HK-2 (cell line): ENCODE measurements around the gene GAB1.
A peak's percentile ranks its signal among the peaks of the same experiment; 100 is the strongest.

ENCODE experiments used
- DNase-seq: peaks from one replicate; pipeline ENCODE4 v3.0.0-alpha.2; 2018; ENCODE audit not compliant: unreplicated experiment

The GAB1 gene

DNA sequence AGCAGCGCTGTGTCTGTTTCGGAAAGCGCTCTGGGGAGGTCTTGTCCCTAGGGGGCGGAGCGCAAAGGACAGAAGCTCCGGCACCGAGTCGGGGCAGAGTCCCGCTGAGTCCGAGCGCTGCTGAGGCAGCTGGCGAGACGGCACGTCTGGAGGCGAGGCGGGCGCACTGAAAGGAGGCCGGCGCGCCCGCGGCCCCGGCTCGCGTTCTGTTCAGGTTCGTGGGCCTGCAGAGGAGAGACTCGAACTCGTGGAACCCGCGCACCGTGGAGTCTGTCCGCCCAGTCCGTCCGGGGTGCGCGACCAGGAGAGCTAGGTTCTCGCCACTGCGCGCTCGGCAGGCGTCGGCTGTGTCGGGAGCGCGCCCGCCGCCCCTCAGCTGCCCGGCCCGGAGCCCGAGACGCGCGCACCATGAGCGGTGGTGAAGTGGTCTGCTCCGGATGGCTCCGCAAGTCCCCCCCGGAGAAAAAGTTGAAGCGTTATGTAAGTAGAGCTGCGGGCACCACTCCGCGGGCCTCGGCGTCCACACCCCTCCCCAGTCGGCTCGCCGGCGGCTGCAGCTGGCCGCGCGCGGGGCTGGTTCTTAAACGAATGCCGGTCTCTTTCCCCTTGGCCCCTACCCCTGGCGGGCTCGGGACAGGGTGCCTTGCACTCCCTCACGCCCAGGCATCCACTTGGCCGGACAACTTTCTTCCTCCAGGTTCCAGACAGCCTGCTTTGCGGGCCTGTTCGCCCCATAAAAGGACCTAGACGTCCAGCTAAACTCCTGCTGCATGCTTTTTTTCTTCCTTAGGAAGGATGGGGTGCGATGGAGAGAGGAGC is at the start of gene GAB1:
GAB1 (plus strand) TSS at position 96 of the 819 bp plus-strand sequence; CDS start at position 409, 313 bp downstream.
- DNase-seq = no peak

DNA sequence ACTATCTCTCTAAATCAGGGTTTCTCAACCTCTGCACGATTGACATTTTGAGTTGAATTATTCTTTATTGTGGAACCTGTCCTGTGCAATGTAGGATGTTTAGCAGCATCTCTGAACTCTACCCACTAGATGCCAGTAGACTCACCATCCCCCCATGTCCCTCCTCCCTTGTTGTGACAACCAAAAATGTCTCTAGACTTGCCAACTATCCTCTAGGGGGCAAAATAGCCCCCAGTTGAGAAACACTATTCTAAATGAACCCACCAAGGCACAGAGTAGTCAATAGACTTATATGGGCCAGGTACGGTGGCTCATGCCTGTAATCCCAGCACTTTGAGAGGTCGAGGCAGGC is 49.1 kb upstream of the GAB1 start:
- DNase-seq = no peak

DNA sequence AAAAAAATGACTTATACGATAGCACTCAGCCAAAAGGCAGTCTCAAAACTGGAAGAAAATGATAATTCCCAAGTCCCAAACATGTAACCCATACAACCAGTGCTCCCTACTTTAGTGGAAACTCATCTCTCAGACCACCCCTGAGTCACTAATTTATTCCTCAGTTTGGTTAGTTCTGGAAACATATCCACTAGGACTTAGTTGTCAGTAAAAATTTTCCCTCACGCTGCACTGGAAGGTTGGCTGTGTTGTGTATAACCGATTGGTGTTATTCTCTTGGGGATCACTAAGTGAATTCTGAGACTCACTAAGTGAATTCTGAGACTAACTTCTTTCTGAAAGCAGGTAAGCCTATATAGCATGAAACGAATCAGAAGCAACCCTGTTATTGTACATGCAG is 48.5 kb upstream of the GAB1 start:
- DNase-seq = no peak

DNA sequence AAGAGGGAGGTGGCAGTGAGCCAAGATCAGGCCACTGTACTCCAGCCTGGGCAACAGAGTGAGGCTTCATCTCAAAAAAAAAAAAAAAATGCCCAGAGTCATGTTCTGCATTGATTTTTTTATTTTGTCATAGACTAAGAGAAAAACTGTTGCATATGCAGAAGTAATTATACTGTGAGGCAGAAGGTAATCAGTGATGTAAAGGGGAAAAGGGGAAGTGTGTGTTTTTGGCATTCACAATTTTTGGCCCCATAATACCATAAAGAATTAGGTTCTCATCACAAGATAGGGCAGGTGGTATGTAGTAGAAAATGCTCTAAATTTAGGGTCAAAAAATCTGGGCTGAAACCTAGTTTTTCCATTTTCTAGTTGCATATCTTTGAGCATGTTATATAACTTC is 47.3 kb upstream of the GAB1 start:
- DNase-seq = no peak

DNA sequence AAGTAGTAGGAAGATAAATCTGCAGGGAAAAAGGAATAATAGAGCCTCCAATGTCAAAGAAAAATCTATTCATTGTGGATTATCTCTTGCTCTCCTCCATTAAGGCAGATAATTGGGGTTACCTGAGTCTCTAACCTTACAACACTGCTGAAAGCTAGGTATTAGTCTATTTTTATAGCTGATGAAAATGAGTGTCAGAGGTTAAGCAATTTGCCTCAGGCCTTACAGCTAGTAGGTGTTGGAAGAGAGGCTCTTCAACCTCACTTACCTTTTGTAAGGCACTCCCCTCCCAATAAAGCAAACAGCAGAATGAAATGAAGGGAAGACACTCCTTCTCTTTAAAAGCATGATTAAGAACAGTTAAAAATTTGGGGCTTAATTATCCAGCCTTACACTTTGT is 45.4 kb upstream of the GAB1 start:
- DNase-seq = no peak

DNA sequence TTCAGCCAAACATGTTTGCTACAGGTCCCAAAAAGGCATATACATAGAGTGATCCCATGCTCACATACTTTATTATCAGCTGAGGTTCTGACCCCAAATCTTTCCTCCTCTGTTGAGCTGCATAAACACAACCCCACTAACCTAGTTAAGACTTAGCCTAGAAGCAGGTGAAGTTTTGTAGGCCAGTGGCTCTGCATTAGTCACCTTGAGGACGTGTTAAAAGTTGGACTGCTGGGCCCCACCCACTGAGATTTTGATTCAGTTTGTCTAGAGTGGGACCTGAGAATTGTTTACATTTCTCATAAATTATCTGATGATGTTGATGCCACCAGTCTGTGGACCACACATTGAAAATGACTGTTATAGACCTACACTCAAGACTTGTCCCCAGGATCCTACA is 43.8 kb upstream of the GAB1 start:
- DNase-seq = no peak

DNA sequence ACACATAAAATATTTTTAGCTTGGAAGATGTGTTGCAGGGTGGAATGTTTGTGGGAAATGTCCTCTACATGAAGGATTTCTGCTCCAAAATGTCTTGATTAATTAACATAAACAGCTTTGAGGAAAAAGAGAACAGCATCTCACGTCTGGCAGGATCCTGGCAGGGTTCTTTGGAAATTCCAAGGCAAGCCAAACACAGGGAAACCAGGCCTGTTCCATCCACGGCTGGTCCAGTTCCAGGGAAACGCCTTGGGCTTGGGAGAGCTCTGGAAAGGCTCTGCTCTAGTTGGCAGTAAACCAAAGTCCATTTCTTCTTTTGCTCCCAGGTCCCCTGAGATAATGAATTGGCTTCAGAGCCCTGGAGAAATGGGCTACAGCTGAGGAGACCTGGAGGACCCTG is 42.4 kb upstream of the GAB1 start:
- no peak for DNase-seq

DNA sequence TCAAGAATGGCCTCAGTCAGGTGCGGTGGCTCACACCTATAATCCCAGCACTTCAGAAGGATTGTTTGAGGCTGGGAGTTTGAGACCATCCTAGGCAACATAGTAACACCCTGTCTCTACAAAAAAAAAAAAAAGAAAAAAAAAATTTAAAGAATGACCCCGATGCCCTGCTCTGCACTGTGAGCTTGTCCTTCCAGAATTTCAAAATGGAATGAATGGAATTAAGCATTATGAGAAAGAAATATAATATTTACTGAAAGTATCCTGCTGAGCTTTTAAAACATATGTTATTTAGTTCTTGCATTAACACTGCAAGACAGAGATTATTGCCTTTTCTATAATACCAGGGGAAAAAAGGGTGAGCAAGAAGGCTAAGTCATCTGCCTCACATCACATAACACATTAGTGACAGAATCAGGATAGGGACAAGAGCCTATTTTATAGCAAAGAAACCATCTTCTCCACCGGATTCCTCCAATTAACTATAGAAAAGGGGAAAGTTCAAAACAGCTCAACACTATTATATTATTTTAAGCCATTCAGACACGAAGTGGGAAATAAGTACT is 41.9 kb upstream of the GAB1 start:
- no peak for DNase-seq

DNA sequence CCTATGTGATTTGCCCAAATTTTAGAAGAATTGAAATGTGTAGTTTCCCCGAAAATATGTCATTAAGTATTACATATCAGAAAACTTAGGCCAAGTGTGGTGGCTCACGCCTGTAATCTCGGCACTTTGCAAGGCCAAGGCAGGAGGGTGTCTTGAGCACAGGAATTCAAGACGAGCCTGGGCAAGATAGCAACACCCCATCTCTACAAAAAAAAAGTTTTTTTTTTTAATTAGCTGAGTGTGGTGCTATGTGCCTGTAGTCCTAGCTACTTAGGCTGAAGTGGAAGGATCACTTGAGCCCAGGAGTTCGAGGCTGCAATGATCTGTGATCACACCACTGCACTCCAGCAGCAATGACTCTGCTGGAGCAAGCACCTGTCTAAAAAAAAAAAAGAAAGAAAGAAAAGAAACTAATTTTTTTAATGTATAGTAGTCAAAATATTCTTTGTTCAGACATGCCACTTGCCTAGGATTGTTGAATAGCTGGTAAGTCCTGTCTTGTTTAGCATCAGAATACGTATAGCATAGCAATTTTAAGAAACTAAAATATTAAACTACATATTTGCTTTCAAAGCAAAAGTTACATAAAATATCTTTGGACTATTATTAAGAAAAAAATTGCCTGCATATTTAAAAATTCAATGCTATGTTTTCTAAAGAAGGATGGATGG is 40.1 kb upstream of the GAB1 start:
- DNase-seq = no peak

DNA sequence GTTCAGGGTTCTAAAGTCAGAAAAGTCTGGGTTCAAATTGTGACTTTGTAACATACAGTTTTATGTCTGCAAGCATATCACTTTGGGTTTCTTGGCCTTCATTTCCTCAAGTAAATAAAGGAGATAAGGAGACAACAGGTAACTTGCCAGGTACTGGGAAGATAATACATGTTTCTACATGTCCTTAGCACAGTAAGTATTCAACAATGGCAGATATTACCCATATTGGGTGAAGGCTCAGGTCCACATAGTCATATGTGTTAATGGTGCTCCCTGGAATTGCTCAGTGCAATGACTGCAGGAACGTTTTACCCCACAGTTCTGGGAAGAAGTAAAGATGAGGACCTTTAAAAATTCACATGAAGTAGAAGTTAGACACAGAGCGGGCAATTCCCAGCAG is 35.8 kb upstream of the GAB1 start:
- no peak for DNase-seq

DNA sequence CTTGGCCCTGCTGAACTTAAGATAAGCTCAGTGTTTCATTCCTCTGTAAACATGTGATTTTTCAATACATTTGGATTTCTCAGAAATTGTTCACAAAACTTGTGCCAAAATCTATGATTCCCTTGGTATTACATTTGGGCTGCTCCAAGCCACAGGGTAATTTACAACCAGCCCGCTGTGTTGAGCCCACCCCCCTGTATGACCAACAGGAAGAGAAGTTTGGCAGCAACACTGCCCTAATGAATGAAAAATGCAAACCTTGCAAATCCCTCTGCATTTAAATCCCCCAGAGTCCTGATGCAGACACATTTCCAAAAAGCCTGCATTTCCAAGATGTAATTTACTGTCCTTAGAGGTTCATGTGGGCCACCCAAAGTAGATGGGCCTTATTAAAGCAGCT is 34.1 kb upstream of the GAB1 start:
- no peak for DNase-seq

DNA sequence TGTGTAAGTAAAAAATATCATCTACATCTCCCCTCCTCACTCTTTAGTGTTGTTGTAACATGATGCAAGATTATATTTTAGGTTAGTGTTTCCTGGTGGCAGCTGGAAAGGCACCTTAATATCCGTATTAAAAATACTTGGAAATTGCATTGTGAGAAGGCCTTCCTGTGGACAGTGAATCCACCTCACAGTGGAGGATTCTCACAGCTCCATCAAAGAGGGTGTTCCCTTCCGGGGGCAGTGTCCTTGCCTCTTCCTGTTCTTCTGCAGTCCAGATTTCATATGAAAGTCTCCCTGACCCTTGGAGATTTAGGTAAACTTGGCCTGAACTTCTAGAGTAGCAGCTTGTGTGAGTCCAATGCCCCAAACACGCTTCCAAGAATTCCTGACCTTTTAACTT is 29.9 kb upstream of the GAB1 start:
- no peak for DNase-seq

DNA sequence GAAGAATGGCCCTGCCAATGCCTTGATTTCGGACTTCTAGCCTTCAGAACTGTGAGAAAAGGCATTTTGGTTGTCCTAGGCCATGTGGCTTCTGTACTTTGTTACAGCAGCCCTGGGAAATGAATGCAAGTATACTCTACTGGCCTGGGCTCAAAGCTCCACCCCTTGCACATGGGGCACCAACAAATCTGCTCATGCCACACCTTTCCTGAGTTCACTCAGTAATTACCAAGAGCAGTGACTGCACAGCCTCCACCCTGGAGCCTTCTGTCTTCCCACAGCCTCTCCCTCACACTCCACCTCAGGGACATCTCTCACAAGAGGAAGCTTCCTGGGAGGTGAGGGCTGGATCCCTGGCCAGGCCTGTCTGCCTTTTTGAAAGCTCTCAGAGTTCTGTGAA is 29.1 kb upstream of the GAB1 start:
- DNase-seq = no peak

DNA sequence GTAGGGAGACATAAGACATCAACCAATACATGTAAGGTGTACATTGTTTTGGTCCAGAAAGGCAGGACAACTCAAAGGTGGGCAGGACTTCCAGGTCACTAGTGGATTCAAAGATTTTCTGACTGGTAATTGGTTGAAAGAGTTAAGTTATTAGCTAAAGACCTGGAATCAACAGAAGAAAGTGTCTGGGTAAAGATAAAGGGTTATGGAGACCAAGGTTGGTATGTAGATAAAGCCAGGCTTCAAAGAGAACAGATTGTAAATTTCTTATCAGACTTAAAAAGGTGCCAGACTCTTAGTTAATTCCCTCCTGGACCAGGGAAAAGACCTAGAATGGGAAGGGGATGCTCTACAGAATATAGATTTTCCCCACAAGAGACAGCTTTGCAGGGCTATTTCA is 28.3 kb upstream of the GAB1 start:
- DNase-seq = no peak

DNA sequence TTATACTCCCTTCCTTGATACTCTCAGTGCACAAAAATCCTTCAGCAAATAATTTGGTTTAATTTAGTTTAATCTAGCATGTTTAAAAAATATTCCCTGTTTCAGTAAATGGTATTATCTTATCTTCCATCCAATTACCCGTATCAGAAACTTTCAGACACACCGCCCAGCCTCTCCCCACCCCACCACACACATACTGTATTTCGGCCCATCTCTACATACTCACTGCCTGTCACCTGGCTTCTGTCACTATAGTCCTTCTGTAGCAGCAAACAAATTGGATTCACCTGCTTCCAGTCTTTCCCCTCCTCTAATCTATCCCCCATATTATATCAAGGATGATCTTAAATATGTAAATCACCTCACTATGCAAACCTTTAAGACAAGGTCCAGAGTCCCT is 24.8 kb upstream of the GAB1 start:
- no peak for DNase-seq

DNA sequence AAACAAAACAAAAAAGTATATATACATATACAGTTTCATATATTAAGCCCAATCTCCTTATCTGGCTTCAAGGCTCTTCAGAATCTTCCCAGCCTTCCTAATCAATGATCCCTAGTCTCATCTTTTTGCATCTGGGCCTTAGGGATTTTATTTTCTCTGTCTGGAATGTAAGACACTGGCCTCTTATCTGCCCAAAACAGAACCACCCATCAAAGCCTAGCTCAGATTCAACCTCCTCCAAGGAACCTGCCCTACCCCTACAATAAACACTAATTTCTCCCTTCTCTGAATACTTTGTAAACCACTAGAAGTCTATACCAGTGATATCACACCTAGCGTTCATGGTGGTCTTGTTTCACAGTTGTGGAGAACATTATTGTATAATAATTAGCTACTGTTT is 23.2 kb upstream of the GAB1 start:
- DNase-seq = no peak

DNA sequence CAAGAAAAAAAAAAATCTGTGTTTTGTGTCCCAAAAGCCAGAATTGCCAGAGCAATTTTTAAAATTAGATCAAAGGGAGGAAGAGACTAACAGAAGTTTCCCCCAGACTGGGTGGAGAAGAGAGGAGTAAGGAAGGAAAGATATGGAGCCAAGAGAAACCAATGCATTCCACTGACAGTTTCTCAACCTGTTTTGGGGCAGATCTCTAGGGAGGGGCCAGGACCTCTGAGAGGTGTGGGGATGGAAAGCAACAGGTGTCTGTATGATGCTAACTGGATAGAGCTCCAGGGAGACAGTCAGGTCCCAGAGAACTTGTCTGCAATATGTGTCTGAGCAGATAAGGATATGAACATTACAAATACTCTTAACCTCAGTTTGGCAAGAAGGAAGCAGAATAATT is 22.7 kb upstream of the GAB1 start:
- no peak for DNase-seq

DNA sequence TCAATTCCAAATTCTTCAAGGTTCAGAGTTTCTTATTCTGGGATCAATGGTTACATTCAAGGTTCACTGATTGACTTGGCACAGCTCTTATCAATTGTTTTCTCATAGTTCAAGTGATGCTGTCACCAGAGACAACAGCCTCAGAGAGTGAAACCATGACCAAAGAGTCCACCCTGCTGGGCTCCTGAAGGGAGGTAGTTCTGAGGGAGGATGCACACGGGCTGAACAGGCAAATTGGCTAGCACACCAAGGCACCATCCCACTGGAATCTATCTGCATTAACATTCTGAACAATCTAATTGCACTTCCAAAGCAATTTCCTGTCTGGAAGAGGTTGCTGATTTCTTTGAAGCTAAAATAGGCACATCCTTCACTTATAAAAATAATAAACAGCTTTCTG is 16.6 kb upstream of the GAB1 start:
- no peak for DNase-seq

DNA sequence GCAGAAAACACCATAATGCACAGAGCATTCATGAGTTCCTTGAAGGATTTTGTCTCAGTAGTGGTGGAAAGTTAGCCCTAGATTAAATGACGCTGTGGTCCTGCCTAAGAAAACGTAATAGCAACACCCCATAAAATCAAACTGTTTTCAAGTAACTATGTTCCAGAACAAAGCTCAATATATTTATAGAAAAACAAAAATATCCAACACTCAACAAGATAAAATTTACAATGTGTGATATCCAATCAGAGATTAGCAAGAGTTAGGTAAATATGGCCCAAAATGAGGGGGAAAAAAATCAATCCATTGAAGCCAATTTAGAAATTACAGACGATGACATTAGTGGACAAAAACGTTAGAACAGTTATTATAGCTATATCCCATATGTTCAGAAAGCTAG is 9.9 kb upstream of the GAB1 start:
- DNase-seq = no peak

DNA sequence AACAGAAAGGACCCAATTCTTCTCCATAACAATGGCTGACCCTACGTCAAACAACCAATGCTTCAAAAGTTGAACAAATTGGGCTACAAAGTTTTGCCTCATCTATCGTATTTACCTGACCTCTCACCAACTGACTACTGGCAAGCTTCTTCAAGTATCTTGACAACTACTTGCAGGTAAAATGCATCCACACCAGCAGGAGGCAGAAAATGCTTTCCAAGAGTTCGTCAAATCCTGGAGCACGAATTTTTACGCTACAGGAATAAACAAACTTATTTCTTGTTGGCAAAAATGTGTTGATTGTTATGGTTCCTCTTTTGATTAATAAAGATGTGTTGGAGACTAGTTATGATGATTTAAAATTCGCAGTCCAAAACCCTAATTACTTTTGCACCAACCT is 6.7 kb upstream of the GAB1 start:
- no peak for DNase-seq

DNA sequence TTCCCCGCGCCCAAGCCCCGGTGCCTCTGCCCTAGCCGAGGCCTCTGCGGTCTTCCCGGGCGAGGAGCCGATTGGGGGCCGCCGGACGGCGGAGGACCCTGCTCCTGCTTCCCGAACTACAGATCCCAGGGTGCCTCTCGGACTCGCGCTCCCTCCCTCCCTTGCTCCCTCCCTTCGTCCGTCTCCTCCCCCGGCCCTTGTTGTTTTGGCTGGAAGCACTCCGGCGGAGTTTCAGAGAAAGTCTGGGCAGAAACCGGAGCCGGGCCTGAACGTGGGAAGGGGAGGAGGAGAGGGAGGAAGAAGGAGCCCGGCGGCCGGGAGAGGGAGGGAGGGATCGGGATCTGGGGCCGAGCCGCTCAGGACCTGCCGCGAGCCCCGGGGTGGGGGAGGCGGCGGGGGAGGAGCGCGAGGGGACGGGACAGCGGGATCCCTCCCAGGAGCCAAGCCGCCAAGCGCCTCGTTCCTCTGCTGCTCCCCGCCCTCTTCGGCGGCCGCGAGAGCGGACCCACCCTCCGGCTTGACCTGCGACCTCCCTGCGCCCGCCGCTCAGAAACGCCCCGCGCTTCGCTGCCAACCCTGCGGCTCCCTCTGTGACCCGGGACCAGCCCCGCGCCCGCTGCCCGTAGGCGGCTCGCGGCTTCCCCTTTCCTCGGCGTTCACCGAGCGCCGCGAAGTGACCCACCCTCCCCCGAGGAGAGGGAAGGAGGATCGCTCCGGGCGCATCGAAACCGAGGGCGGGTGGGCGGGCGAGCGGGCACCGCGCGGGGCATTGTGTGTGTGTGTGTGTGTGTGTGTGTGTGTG is 496 bp upstream of the GAB1 start:
- DNase-seq = peak; percentile 88

DNA sequence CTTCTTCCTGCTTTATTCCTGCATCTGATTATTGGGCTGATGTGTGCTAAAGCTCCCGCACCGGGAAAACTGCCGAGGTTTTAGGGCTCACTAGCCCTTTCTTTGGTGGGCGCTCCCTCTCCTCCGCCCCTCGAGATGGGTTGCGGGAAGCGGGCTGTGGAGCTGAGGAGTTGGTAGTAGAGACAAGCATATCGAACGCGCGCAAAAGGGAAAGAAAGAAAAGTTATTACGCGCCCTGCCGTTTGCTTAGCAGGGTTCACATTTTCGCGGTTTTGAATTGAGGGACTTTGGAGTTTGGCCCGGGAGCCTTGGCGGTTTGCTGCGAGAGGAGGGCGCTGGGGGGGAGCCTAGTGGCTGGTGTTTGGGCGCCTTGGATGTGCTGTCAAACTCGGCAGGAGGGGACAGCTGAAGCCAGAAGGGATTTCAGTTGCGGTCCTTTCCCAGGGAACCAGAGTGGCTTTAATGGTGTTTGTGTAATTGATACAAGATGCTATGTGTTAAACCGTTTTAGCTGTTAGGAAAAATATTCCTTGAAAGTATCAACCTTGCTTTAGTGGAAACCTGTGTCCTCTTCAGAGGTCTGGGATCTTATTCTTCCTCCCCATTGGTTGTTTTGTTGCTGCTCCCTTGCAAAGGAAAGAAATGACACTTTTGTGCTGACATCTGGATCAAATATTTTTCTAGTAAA is 1.1 kb downstream of the GAB1 start:
- peak; percentile 35 for DNase-seq
